ENCODE data around the gene CALN1.

GRCh38 chr7:71864130-71864529, 548.0 kb downstream of the CALN1 start:
- no peak for TF ChIP-seq EZH2 (IDR thresholded peaks at IDR 0.05; ENCODE audit: low read length)
- TF ChIP-seq, protein P1, sequence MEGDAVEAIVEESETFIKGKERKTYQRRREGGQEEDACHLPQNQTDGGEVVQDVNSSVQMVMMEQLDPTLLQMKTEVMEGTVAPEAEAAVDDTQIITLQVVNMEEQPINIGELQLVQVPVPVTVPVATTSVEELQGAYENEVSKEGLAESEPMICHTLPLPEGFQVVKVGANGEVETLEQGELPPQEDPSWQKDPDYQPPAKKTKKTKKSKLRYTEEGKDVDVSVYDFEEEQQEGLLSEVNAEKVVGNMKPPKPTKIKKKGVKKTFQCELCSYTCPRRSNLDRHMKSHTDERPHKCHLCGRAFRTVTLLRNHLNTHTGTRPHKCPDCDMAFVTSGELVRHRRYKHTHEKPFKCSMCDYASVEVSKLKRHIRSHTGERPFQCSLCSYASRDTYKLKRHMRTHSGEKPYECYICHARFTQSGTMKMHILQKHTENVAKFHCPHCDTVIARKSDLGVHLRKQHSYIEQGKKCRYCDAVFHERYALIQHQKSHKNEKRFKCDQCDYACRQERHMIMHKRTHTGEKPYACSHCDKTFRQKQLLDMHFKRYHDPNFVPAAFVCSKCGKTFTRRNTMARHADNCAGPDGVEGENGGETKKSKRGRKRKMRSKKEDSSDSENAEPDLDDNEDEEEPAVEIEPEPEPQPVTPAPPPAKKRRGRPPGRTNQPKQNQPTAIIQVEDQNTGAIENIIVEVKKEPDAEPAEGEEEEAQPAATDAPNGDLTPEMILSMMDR (optimal IDR thresholded peaks at IDR 0.05 in 1 of 3, IDR thresholded peaks at IDR 0.05 in 1 of 3, conservative IDR thresholded peaks at IDR 0.05 in 1 of 3; ENCODE audit: extremely low read depth in 1 of 3, insufficient read depth in 2 of 3, low read length in 3 of 3) = no peak
